Measurements from ENCODE around the gene COX7B.
"Not testable (repeated sequence)": the region's sequence is repeated elsewhere in the genome, so short reads cannot be mapped to it uniquely, and the experiment has no call there.

The COX7B gene

GRCh38 chrX:77899081-77899828, at the start of gene COX7B:
Gene COX7B, plus strand, starts transcription at chrX:77899468. Its CDS starts 86 bp downstream, at chrX:77899554.
- peak; percentile 96 for DNase-seq

GRCh38 chrX:77875372-77875771, 23.9 kb upstream of the COX7B start:
- no peak for DNase-seq

GRCh38 chrX:77881418-77881817, 17.9 kb upstream of the COX7B start:
- not testable (repeated sequence) for DNase-seq

GRCh38 chrX:77892887-77893286, 6.4 kb upstream of the COX7B start:
- DNase-seq: no peak

- no peak for DNase-seq
Measured at GRCh38 chrX:77893713-77894112, 5.6 kb upstream of the COX7B start.

- peak; percentile 86 for DNase-seq
Measured at GRCh38 chrX:77894921-77895886, 4.1 kb upstream of the COX7B start, which contains the start of gene MAGT1. Gene MAGT1, minus strand, starts transcription at chrX:77895435. Its CDS starts 25 bp downstream, at chrX:77895410.

GRCh38 chrX:77900688-77901087, 1.4 kb downstream of the COX7B start:
- no peak for DNase-seq

GRCh38 chrX:77901506-77901905, 2.2 kb downstream of the COX7B start:
- no peak for DNase-seq

- peak; percentile 55 for DNase-seq
Measured at GRCh38 chrX:77910108-77910840, 11.0 kb downstream of the COX7B start, which contains the start of gene ATP7A. Gene ATP7A, plus strand, starts transcription at chrX:77910693. Its CDS starts 60,949 bp downstream, at chrX:77971642.

GRCh38 chrX:77917294-77917933, 18.1 kb downstream of the COX7B start:
- DNase-seq: no peak

GRCh38 chrX:77918568-77918967, 19.3 kb downstream of the COX7B start:
- DNase-seq: no peak

GRCh38 chrX:77919370-77919769, 20.1 kb downstream of the COX7B start:
- DNase-seq: not testable (repeated sequence)

GRCh38 chrX:77922787-77923186, 23.5 kb downstream of the COX7B start:
- DNase-seq: no peak

GRCh38 chrX:77924320-77924859, 25.1 kb downstream of the COX7B start:
- no peak for DNase-seq

- DNase-seq: no peak
Measured at GRCh38 chrX:77925764-77926163, 26.5 kb downstream of the COX7B start.

GRCh38 chrX:77930581-77930980, 31.3 kb downstream of the COX7B start:
- DNase-seq: no peak

GRCh38 chrX:77935886-77936285, 36.6 kb downstream of the COX7B start:
- DNase-seq: no peak

GRCh38 chrX:77936299-77936698, 37.0 kb downstream of the COX7B start:
- DNase-seq: no peak

GRCh38 chrX:77937291-77937690, 38.0 kb downstream of the COX7B start:
- no peak for DNase-seq

- no peak for DNase-seq
Measured at GRCh38 chrX:77938083-77938680, 38.9 kb downstream of the COX7B start.

GRCh38 chrX:77945031-77945430, 45.8 kb downstream of the COX7B start:
- DNase-seq: not testable (repeated sequence)
